IPS-18a (cell line): ENCODE data around the gene UBN2.

Source experiments
- H3K27ac ChIP-seq: one replicate; pipeline ENCODE4 v1.5.1; 2013; ENCODE audit warnings: low read length
- H3K27me3 ChIP-seq: one replicate; pipeline ENCODE4 v1.6.1; 2013; ENCODE audit warnings: mild to moderate bottlenecking, low read length; ENCODE audit not compliant: control insufficient read depth, insufficient read depth
- H3K36me3 ChIP-seq: one replicate; pipeline ENCODE4 v1.6.1; 2013; ENCODE audit warnings: low read depth, low read length; ENCODE audit not compliant: control insufficient read depth
- H3K4me1 ChIP-seq: one replicate; pipeline ENCODE4 v1.6.1; 2013; ENCODE audit warnings: low read depth, low read length; ENCODE audit not compliant: control insufficient read depth
- H3K4me3 ChIP-seq: one replicate; pipeline ENCODE4 v1.5.1; 2013; ENCODE audit warnings: low read length
- H3K9ac ChIP-seq: one replicate; pipeline ENCODE4 v1.6.1; 2013; ENCODE audit warnings: mild to moderate bottlenecking, low read length, moderate library complexity
- H3K9me3 ChIP-seq: one replicate; pipeline ENCODE4 v1.6.1; 2013; ENCODE audit warnings: low read depth, low read length; ENCODE audit not compliant: control insufficient read depth

Gene UBN2

DNA sequence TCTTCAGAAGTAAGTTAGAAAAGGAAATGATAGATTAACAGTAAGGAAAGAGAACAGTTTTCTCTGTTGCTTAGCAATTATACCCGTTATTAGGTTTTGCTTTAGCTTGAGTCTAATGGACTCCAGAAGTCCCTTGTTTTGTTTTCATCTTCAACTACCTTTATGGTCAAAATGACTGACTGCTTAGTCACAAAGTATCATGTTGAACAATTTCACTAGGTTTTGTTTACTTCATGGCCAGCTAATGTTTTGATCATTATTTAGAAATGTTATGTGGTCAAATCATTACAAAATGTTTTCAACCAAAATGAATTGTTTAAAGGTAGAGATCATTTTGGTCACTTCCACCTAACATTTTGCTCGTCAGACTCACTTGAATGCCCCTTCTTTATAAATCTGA is 1.9 kb downstream of the UBN2 start:
- peaks cover 7% of the 10 kb centered on the region for H3K36me3 ChIP-seq
- no peaks in the 10 kb centered on the region for H3K27me3 ChIP-seq
- no peak overlapping the region for H3K27ac ChIP-seq
- no peaks in the 10 kb centered on the region for H3K9me3 ChIP-seq
- peak overlapping the region; percentile 96 for H3K4me3 ChIP-seq
- no peak overlapping the region for H3K9ac ChIP-seq
- H3K4me1 ChIP-seq: no peaks in the 10 kb centered on the region

DNA sequence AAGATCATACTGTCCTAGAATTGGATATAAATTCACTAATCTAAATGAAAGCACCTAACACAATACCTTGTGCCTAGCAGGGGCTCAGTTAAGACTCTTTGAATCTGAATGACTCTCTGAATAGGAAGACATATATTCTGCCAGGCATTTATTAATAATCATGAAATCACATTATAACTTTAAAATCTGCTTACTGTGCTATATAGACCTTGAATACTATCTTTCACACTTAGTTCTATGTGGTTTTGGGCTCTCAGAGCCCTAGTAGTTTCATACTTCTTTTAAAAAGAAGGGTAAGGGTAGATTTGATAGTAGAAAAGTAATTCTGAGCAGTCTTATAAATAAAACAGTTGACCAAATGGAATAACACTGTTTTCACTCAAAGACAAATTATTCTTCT is 10.2 kb downstream of the UBN2 start:
- Histone ChIP-seq H3K27ac (no peak overlapping the region), H3K4me3 (no peak overlapping the region), H3K36me3 (peaks cover 37% of the 10 kb centered on the region), H3K27me3 (no peaks in the 10 kb centered on the region), H3K9ac (no peak overlapping the region), H3K9me3 (no peaks in the 10 kb centered on the region), H3K4me1 (no peaks in the 10 kb centered on the region)

DNA sequence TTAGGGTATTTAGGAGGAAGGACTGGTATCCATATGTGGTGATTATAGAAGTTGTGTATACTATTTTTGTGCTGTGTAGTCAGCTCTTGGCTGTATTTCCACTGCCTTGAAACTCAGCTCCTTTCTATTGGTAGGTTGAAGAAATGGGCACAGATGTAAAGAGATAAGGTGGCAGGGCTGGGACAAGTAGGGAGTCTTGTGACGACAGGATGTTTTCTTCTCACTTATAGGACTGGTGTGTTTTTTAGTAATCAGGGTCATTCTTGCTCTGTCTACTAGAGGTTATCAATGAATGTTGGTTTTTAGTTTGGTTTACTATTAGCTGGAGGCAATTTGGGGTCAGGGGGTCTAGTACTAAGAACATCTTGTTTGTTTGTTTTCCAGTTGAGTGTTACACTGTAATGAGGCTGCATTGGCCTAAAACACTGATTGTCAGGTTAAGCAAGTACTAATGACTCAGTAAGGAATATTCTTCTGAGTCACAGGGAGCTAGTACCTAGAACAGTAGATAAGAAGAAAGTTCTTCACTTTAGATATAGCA is 11.8 kb downstream of the UBN2 start:
- H3K9ac ChIP-seq: no peak overlapping the region
- no peaks in the 10 kb centered on the region for H3K27me3 ChIP-seq
- H3K4me3 ChIP-seq: no peak overlapping the region
- H3K9me3 ChIP-seq: no peaks in the 10 kb centered on the region
- no peak overlapping the region for H3K27ac ChIP-seq
- peaks cover 36% of the 10 kb centered on the region for H3K36me3 ChIP-seq
- H3K4me1 ChIP-seq: no peaks in the 10 kb centered on the region

DNA sequence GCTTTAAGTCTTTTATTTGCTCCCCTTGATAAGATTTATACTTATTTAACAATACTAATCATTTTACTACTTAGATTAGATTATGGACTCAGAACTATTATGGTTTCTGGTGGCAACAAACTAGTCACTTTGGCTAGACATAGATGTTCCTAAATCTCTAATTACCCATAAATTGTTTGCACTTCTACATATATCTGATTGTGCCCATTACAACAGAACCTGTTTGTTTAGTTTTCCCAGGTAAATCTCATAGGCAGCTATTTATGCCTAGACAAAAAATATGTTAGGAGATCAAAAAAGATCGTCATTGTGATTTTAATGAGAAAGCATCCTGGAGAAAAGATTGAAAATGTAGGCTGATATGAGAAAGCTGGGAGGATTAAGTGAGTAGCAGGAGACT is 14.4 kb downstream of the UBN2 start:
- peaks cover 40% of the 10 kb centered on the region for H3K36me3 ChIP-seq
- no peak overlapping the region for H3K9ac ChIP-seq
- no peaks in the 10 kb centered on the region for H3K9me3 ChIP-seq
- no peaks in the 10 kb centered on the region for H3K4me1 ChIP-seq
- no peak overlapping the region for H3K4me3 ChIP-seq
- H3K27ac ChIP-seq: no peak overlapping the region
- H3K27me3 ChIP-seq: no peaks in the 10 kb centered on the region

DNA sequence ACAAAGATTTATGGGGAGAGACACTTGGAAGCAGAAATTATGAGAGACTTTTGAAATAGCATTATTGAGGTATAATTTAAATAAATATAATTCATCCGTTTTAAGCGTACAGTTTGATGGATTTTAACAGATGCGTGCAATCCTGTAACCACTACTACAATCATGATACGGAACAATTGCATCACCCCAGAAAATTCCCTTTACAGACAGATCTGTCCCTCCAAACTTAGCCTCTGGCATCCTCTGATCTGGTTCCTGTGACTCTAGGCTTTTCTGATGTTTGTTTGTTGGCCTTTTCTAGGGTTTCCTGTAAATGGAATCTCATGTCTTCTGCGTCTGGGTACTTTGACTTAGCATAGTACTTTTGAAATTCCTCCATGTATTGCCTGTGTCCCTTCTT is 15.5 kb downstream of the UBN2 start:
- no peak overlapping the region for H3K9ac ChIP-seq
- H3K4me1 ChIP-seq: no peaks in the 10 kb centered on the region
- H3K27ac ChIP-seq: no peak overlapping the region
- no peaks in the 10 kb centered on the region for H3K27me3 ChIP-seq
- H3K4me3 ChIP-seq: no peak overlapping the region
- peaks cover 38% of the 10 kb centered on the region for H3K36me3 ChIP-seq
- no peaks in the 10 kb centered on the region for H3K9me3 ChIP-seq

DNA sequence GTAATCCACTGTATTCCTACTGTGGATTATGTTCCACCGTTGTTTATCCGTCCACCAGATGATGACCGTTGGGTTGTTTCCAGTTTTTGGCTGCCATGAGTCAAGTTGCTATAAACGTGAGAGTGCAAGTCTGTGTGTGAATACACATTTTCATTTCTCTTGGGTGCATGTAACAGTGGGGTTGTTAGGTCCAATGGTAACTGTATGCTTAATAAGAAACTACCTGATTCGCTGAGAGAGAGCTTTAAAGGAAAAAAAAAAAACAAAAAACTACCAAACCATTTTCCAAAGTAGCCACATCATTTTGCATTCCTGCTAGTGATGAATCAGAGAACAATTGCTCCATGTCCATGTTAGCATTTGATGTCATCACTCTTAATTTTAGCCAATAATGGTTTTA is 15.9 kb downstream of the UBN2 start:
- Histone ChIP-seq H3K4me1 (no peaks in the 10 kb centered on the region), H3K27me3 (no peaks in the 10 kb centered on the region), H3K27ac (no peak overlapping the region), H3K36me3 (peaks cover 42% of the 10 kb centered on the region), H3K9ac (no peak overlapping the region), H3K4me3 (no peak overlapping the region), H3K9me3 (no peaks in the 10 kb centered on the region)

DNA sequence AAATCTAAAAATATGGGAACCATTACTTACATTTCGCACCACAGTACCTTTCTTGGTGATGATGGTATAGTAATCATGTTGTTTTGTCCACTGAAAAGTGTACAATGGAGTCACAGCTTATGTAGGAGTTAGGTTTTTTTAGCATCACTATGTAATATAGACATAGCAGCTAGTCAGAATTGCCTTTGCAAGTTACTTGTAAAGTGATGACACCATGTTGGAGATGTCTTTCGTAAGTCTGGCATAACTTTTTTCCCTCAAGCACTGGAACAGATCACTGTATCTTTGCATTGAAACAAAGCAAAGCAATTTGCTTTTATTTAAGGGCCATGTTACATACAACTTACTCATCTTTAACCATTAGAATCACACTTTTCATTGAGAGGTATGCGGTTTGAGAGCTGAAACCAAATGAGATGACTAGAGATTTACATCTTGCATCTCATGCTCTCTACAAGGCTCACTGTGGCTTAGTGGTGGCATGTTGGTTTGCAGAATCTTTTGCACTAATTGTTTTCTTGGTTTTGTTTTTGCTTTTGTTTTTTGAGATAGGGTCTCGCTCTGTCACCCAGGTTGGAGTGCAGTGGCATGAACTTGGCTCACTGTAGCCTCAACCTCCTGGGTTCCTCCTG is 18.3 kb downstream of the UBN2 start:
- Histone ChIP-seq H3K27me3 (no peaks in the 10 kb centered on the region), H3K9ac (no peak overlapping the region), H3K4me1 (no peaks in the 10 kb centered on the region), H3K27ac (no peak overlapping the region), H3K36me3 (peaks cover 54% of the 10 kb centered on the region), H3K9me3 (no peaks in the 10 kb centered on the region), H3K4me3 (no peak overlapping the region)

DNA sequence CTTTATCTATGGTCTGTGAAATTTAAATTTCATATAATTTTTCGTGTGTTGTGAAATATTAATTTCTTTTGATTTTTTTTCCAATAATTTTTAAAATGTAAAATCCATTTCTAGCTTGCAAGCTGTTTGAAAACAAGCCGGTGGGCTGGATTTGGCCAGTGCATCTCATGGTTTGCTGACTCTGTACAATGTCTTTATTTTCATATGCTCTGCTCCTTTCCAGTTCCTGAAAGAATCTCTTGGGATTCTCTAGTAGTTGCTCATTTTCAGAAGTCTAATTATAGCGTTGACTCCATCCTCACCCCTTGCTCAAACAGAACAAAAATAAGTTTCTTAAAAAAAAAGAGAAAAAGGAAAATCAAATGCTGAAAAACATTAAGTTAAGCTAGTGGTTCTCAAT is 21.4 kb downstream of the UBN2 start:
- H3K27me3 ChIP-seq: no peaks in the 10 kb centered on the region
- H3K36me3 ChIP-seq: peaks cover 61% of the 10 kb centered on the region
- H3K9ac ChIP-seq: no peak overlapping the region
- no peaks in the 10 kb centered on the region for H3K9me3 ChIP-seq
- H3K4me1 ChIP-seq: no peaks in the 10 kb centered on the region
- no peak overlapping the region for H3K4me3 ChIP-seq
- no peak overlapping the region for H3K27ac ChIP-seq

DNA sequence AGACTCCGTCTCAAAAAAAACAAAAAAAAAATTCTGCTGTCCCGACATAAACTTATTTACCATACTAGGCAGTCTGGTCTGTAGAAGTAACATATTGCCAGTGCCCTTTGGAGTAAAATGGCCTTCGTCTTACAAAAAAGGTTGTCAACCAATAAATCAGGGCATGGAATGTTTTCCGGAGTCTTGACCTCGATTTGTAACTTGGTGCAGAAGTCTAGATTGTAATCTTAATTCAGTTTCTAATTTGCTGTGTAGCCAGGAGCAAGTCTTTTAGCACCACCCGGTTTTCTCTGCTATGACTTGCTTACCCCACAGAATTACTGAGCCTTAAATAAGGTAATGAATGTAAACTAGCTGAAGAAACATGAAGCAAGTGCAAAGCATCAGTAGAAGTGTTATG is 23.2 kb downstream of the UBN2 start:
- no peaks in the 10 kb centered on the region for H3K4me1 ChIP-seq
- no peaks in the 10 kb centered on the region for H3K9me3 ChIP-seq
- H3K27ac ChIP-seq: no peak overlapping the region
- H3K27me3 ChIP-seq: no peaks in the 10 kb centered on the region
- H3K4me3 ChIP-seq: no peak overlapping the region
- H3K9ac ChIP-seq: no peak overlapping the region
- H3K36me3 ChIP-seq: peaks cover 65% of the 10 kb centered on the region

DNA sequence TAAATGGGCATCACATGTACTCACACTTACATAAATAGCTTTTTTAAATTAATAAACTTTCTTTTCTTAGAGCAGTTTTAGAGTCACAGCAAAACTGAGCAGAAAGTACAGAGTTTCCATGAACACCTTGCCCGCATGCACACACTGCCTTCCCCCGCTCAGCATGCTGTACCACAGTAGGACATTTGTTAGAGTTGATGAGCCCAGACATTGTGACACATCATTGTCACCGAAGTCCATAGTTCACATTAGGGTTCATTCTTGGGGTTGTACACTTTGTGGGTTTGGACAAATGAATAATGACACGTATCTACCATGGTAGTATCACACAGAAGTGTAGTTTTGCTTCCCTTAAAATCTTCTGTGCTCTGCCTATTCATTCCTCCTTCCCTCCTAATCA is 23.7 kb downstream of the UBN2 start:
- Histone ChIP-seq H3K4me3 (no peak overlapping the region), H3K4me1 (no peaks in the 10 kb centered on the region), H3K27ac (no peak overlapping the region), H3K9ac (no peak overlapping the region), H3K36me3 (peaks cover 64% of the 10 kb centered on the region), H3K9me3 (no peaks in the 10 kb centered on the region), H3K27me3 (no peaks in the 10 kb centered on the region)

DNA sequence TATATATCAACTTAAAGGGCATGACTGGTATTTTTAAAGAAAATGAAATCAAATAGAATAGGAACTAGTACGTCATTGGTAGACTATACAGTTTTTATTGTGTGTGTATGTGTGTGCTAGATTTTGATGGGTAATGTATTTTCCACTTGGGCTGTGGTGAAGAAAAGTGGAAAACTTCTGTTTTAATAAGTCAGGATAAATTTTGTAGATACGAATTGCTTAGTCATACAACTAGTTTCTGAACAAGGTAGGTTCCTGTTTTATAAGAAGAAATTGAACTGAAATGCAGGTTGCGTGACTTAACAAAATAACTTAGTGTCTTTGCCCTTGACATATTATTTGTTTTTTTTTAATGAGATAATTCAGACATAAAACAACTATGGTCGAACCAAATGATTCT is 24.3 kb downstream of the UBN2 start:
- Histone ChIP-seq H3K9me3 (no peaks in the 10 kb centered on the region), H3K36me3 (peaks cover 62% of the 10 kb centered on the region), H3K4me3 (no peak overlapping the region), H3K27me3 (no peaks in the 10 kb centered on the region), H3K27ac (no peak overlapping the region), H3K4me1 (no peaks in the 10 kb centered on the region), H3K9ac (no peak overlapping the region)

DNA sequence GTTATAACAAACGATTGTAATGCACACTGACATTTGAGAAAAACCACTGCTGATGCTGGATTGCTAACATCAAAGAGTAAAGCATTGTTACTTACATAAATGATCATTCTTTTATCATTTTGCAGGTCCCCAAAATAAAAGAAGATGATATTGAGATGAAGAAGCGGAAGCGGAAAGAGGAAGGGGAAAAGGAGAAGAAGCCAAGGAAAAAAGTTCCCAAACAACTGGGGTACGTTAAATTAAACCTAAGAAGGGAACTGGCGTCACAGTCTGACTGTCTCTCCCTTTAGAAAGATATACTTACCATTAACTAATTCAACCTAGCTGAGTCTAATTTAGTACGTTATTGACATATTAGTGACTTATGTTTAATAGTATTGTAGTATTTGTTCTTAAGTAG is 28.1 kb downstream of the UBN2 start:
- peaks cover 54% of the 10 kb centered on the region for H3K36me3 ChIP-seq

More for the DNA sequence above, 28.1 kb downstream of the UBN2 start:
- Histone ChIP-seq H3K27ac (no peak overlapping the region), H3K9ac (no peak overlapping the region), H3K9me3 (no peaks in the 10 kb centered on the region), H3K4me3 (no peak overlapping the region), H3K27me3 (no peaks in the 10 kb centered on the region), H3K4me1 (no peaks in the 10 kb centered on the region)
